HG03520 (cell line): ENCODE measurements around the gene TRIM33.

Source experiments
- ATAC-seq: cut with Tn5 transposase; IDR thresholded peaks from one replicate; pipeline ENCODE4 v1.9.1; 2021; ENCODE audit warnings: mild to moderate bottlenecking, moderate library complexity; ENCODE audit not compliant: unreplicated experiment

TRIM33 gene

GRCh38 chr1:114511032-114511785 lies at the start of gene TRIM33:
TRIM33 (minus strand) TSS chr1:114511203; CDS start chr1:114511076, 127 bp downstream.
- peak; percentile 71 for ATAC-seq

- peak; percentile 52 for ATAC-seq
Measured at GRCh38 chr1:114559356-114559755, 48.4 kb upstream of the TRIM33 start.

GRCh38 chr1:114558544-114558943 lies 47.5 kb upstream of the TRIM33 start:
- ATAC-seq = no peak

GRCh38 chr1:114554577-114554976 lies 43.6 kb upstream of the TRIM33 start:
- no peak for ATAC-seq

- no peak for ATAC-seq
Measured at GRCh38 chr1:114552106-114552639, 41.2 kb upstream of the TRIM33 start.

DNA sequence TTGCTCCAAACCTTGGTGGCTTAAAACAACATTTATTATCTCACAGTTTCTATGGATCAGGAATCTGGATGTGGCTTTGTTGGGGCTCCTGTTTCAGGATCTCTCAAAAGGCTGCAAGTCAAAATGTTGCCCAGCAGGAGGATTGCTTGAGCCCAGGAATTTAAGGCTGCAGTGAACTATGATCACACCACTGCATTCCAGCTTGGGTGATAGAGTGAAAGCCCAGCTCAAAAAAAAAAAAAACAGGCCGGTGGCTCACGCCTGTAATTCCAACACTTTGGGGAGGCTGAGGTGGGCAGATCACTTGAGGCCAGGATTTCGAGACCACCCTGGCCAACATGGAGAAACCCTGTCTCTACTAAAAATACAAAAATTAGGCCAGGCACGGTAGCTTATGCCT lies 40.4 kb upstream of the TRIM33 start:
- ATAC-seq = no peak

DNA sequence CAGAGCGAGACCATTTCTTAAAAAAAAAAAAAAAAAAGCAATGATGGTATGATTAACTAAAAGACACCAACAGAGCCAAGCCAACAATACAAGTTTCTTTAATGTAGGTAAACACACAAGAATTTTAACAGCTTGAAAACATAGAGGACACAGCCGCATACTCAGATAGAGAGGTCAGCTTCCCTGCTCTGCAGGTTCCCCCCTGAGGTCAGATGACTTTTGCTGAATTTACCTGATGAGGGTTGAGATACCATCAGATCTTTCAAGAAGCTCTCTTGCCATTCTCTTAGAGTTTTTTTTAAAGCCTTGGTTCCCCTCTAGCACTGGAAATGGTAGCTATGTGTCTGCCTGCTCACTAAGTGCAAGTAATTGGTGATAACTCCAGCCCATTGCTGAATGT lies 39.3 kb upstream of the TRIM33 start:
- no peak for ATAC-seq

DNA sequence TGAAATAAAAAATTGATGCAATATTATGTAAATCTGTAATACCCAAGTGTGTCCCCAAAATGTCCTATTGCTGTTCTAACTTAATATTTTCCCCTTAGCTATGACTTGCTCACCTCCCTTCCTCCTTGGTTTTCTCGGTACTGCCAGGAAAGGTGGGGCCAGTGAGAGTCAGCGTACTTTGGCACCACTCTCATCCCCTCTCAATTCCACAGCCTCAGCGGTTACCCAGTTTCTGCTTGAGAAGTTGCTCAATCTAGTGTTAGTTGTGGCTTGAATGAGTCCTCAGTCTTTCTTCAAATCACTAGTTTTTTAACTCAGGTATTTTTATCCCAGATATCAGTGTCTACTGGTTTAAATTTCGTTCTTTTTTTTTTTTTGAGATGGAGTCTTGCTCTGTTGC lies 38.1 kb upstream of the TRIM33 start:
- no peak for ATAC-seq

DNA sequence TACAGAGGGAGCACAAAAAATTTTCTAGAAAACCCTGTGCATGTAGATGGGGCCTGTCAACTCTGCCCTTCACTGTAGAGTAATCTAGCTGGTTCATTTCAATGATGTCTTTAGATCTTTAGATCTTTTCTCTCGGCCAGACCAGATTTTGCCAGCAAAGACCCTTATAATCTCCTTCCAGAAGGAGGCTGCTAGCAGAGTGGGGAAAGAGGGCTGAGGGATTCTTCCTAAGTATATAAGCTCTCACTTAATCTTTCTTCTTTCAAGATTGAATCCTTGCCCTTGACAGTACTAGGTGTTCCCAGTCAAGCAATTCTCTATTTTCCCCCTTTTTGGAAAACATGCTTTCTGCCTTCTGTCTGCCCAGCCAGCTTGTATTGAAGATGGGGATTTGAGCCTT lies 36.1 kb upstream of the TRIM33 start:
- ATAC-seq = no peak

DNA sequence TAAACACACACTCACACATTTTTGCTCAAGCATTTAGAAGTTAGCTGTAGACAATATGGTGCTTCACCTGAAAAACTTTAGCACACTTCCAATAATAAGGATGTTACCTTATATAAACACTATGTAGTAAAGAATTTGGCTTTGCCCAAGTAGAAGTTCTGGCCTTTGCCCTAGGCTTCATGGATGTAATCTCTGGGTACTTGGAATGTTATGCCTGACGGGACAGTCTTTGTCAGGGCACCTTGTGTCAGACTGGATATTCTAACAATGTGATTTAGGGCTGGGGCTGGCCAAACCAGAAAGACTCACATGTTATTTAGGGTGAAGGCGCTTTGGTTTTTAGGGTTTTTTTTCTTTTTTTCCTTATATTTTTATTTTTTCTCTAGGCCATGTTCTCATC lies 34.8 kb upstream of the TRIM33 start:
- no peak for ATAC-seq

- ATAC-seq = no peak
Measured at GRCh38 chr1:114545315-114545714, 34.3 kb upstream of the TRIM33 start.

- no peak for ATAC-seq
Measured at GRCh38 chr1:114540821-114541220, 29.8 kb upstream of the TRIM33 start.

DNA sequence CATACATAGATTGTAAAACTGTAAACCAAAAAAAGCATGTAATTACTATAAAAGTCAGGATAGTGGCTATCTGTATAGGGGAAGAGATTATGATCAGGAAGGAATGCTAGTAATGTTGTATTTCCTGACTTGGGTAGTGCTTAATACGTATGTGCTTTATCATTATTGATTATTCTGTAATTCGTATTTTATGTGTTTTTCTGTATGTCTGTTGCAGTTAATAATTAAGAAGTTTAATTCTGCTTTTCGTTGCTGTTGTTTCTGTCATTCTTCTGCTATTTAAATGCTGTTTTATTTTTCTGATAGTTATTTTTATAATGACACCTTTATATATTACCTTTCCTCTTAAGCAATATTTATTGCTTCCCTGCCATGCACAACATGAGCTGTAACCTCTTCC lies 29.3 kb upstream of the TRIM33 start:
- no peak for ATAC-seq

DNA sequence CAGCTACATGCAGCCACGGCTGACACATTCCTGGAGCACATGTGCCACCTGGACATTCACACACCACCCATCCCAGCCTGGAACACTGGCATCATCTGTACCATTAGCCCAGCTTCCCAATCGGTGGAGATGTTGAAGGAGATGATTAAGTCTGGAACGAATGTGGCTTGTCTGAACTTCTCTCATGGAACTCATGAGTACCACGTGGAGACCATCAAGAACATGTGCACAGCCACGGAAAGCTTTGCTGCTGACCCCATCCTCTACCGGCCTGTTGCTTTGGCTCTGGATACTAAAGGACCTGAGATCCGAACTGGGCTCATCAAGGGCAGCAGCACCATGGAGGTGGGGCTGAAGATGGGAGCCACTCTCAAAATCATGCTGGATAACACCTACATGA lies 25.0 kb upstream of the TRIM33 start:
- no peak for ATAC-seq

DNA sequence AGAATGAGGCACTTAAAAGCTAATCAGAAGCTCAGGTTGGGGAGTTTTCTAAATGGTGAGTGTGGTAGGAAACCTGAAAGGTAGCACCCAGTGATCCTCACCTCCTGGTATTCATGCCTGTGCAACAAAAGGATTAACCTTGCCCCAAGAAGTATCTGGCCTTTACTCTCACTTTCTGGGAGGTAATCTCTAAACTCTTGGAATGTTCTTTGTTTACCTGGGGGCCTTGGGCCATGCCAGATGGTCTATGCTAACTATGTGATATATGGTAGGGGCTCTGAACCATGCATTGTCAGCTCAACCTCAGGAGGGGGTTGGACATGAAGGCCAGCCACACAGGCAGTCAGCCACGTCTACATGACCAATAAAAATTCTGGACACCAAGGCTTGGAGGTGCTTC lies 24.4 kb upstream of the TRIM33 start:
- no peak for ATAC-seq

GRCh38 chr1:114531094-114531493 lies 20.1 kb upstream of the TRIM33 start:
- no peak for ATAC-seq

- ATAC-seq = no peak
Measured at GRCh38 chr1:114530224-114530623, 19.2 kb upstream of the TRIM33 start.

DNA sequence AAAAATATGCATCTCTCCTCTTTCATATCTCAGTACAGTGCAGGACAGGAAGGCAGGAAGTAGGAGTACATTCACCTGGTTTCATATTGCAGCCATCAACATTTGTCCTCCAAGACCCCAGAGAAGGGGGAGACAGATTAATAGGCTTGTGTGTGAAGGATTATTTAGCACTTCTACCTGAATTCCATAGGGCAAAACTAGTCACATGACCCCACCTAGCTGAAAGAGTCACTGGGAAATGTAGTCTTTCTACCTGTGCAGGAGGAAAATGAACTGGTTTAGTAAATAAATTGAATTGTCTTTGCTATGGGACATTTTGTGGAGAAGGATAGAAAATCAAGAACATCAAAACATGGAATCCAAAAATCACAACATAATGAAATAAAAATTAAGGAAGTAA lies 13.9 kb upstream of the TRIM33 start:
- no peak for ATAC-seq

GRCh38 chr1:114522264-114522575 lies 11.2 kb upstream of the TRIM33 start:
- ATAC-seq = no peak

DNA sequence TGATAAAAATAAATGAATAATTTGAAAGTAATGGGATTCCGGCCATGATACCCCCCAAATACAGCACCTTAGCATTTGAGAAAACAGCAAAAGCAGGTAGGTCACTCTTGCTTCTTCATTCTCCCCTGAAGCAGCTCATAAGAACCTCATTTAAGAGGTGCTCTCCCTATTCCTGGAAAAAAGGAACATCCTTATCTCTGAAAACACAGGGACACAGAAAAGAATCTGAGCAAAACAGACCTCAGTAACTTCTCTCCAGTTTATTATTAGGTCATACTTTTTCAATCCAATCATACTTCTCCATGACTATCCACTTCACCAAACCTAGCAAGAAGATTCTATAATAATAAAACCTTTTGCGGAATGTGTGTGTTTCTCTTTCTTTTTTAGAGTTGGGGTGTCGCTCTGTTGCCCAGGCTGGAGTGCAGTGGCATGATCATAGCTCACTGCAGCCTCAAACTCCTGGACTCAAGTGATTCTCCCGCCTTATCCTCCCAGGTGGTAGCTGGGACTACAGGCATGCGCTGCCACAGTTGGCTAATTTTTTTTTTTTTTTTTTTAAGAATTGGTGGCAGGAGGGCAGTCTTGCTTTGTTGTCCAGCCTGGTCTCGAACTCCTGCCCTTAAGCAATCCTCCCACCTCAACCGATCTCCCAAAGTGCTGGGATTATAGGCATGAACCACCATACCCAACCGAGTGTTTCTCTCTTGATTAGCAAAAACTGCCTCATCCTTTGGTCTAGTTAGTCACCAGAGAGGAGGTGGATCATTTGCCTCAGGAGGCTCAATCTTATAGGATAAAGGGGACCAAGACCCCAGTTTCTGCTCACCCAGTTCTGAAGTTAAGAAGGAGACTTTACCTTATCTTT lies 10.6 kb upstream of the TRIM33 start:
- ATAC-seq = no peak

DNA sequence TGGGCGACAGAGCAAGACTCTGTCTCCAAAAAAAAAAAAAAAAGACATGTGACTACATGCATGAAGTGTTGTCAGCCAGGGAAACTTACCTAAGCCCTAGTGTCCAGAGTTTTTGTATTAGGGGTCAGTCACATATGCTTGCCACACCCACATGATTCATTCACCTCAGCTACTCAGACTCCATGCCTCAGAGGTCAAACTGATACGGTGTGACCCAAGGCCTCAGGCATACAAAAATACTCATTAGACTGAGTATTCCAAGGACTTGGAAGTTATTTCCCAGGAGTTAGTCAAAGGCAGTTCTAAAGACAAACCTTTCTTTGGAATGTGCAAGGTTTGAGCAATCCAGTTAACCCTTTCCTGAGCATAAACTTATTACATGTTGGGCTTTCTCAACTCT lies 6.3 kb upstream of the TRIM33 start:
- no peak for ATAC-seq
